Gastrocnemius medialis (tissue), 4 donors: ENCODE data around the gene AMBRA1. TPM values are rescaled to one million over a fixed set of nuclear protein-coding genes. Genes with fewer than 3 reads are reported as not detected.

Experiments
- ATAC-seq, 2 donors: fragments of 150-250 bp; one replicate each; pipeline ENCODE4 v1.9.1; 2016
- DNase-seq, 2 donors: peaks; one replicate each; pipeline ENCODE4 v3.0.0-alpha.2; 2019
- H3K27ac ChIP-seq, 4 donors: fragments of 200-600 bp; sonication (generic); 1 replicate in 1 of 4; 2 replicates in 3 of 4; pipeline ENCODE4 v1.5.1; 2016 to 2018; ENCODE audit warnings: mild to moderate bottlenecking in 2 of 4, moderate library complexity in 1 of 4
- H3K27me3 ChIP-seq, 3 donors: fragments of 200-600 bp; sonication (generic) in 2 of 3; 1 replicate in 1 of 3; 2 replicates in 2 of 3; pipeline versions ENCODE4 v1.5.1 to v1.6.0; 2016 to 2019; ENCODE audit warnings: mild to moderate bottlenecking in 1 of 3, moderate library complexity in 1 of 3
- H3K36me3 ChIP-seq, 2 donors: fragments of 200-600 bp; sonication (generic) in 1 of 2; one replicate each; pipeline ENCODE4 v1.5.1; 2017 to 2018
- H3K4me1 ChIP-seq, 2 donors: fragments of 200-600 bp; sonication (generic) in 1 of 2; one replicate each; pipeline ENCODE4 v1.5.1; 2016 to 2017; ENCODE audit warnings: mild to moderate bottlenecking in 2 of 2
- H3K4me3 ChIP-seq, 4 donors: fragments of 200-600 bp; sonication (generic) in 3 of 4; 1 replicate in 1 of 4; 2 replicates in 3 of 4; pipeline ENCODE4 v1.5.1; 2016 to 2019; ENCODE audit warnings: mild to moderate bottlenecking in 2 of 4
- H3K9me3 ChIP-seq, 3 donors: fragments of 200-600 bp; sonication (generic) in 2 of 3; 1 replicate in 1 of 3; 2 replicates in 2 of 3; pipeline ENCODE4 v1.5.1; 2016 to 2019
- CTCF ChIP-seq, 5 experiments: fragments of 450-650 bp in 3 of 5; fragments of 200-600 bp in 2 of 5; sonication (generic) in 2 of 5; IDR thresholded peaks in 4 of 5; conservative IDR thresholded peaks in 1 of 5; 1 replicate in 4 of 5; 2 replicates in 1 of 5; pipeline ENCODE4 v1.5.1; 2016 to 2019; ENCODE audit warnings: antibody characterized with exemption in 5 of 5, mild to moderate bottlenecking in 3 of 5, moderate library complexity in 3 of 5
- POLR2A ChIP-seq, 2 donors: fragments of 450-650 bp; IDR thresholded peaks; one replicate each; pipeline ENCODE4 v1.6.1; 2017; ENCODE audit warnings: antibody characterized with exemption in 2 of 2, mild to moderate bottlenecking in 2 of 2, moderate library complexity in 2 of 2
- in situ Hi-C, 4 donors: fragments of 200-750 bp; cut with MboI; loops; one replicate each; pipeline versions ENCODE4 v1.15.0 to v1.8.0; 2017; ENCODE audit warnings: low sequenced_read_pairs in 4 of 4
- intact Hi-C: fragments of 100-400 bp; cut with DNase I; formaldehyde crosslinking; loops from one replicate; pipeline ENCODE4 v1.15.1; 2023; ENCODE audit warnings: low total_unique reads
- total RNA-seq, 4 donors: library from RNA; depleted of rRNA; stranded (reverse); fragments of >200 nt; gene quantifications; one replicate each; pipeline versions ENCODE4 v1.1.0 to v1.2.3, GENCODE V29; 2016

Gene AMBRA1
- total RNA-seq, 4 donors from 2014 or later = 17.3 to 24.3 (median 20.7) TPM

DNA sequence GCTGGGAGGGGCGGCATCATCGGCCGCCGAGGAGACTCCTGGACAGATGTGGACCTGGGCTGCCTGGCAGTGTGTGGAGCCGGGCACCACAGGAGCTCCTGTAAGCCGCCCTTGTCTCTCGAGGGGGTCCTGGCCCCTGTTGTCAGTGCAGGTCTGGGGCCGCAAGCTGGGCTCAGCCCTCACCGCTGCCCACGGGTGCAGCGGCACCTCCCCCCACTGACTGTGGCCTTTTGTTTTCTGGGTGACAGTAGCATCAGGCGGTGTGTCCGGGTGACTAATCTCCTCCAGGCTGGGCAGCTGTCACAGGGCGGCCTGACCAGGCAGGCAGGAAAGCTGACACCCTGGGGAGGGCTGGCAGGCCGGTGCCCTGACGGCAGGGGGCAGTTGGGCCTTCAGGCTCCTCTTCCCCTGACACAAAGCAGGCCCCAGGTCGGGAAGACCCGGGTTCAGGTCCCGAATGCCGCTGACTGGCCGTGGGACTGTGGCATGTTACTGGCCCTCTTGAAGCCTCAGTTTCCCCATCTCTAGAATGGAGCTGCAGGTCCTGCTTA, 230.3 kb downstream of the AMBRA1 start:
- Histone ChIP-seq H3K27me3 (no peaks in the 10 kb centered on the region), H3K4me3 (peak overlapping the region; percentile 67 to 77 (median 74)), H3K4me1 (peaks cover 69 to 74% of the 10 kb centered on the region in 2 donors), H3K9me3 (no peaks in the 10 kb centered on the region), H3K36me3 (peaks cover 0 to 8% of the 10 kb centered on the region in 2 donors), H3K27ac (peak overlapping the region; percentile 98 to 100 (median 98))
- intact Hi-C loops = loop anchor here (1.0 to 10.0 kb wide), 4 partner anchors 16 to 1061 kb away; partner anchors contain the start of genes ARHGAP1, DGKZ, PACSIN3 and PSMC3
- ATAC-seq = peak; percentile 63 to 69
- DNase-seq = peak; percentile 95 to 98
- TF ChIP-seq POLR2A (IDR thresholded peaks at IDR 0.05) = peak; percentile 95 to 96
- peak; percentile 35 to 66 (median 62) for TF ChIP-seq CTCF (IDR thresholded peaks at IDR 0.05 in 4 of 5, conservative IDR thresholded peaks at IDR 0.05 in 1 of 5)
- in situ Hi-C loops = no loop called here

GRCh38 chr11:46363031-46363407, 230.8 kb downstream of the AMBRA1 start:
- ATAC-seq = peak; percentile 45 to 59
- Histone ChIP-seq H3K27me3 (no peaks in the 10 kb centered on the region), H3K9me3 (no peaks in the 10 kb centered on the region), H3K4me3 (peak overlapping the region; percentile 67 to 77 (median 74)), H3K4me1 (peaks cover 69 to 74% of the 10 kb centered on the region in 2 donors), H3K36me3 (peaks cover 0 to 3% of the 10 kb centered on the region in 2 donors), H3K27ac (peak overlapping the region; percentile 98 to 100 (median 98))
- in situ Hi-C loops = no loop called here
- TF ChIP-seq CTCF (IDR thresholded peaks at IDR 0.05 in 4 of 5, conservative IDR thresholded peaks at IDR 0.05 in 1 of 5) = no peak
- TF ChIP-seq POLR2A (IDR thresholded peaks at IDR 0.05) = no peak
- intact Hi-C loops = loop anchor here (1.0 to 10.0 kb wide), 4 partner anchors 16 to 1062 kb away; partner anchors contain the start of genes ARHGAP1, DGKZ, PACSIN3 and PSMC3
- peak; percentile 64 to 81 for DNase-seq

GRCh38 chr11:46362156-46363030, 231.4 kb downstream of the AMBRA1 start:
- H3K27me3 ChIP-seq = no peaks in the 10 kb centered on the region
- peaks cover 69% of the 10 kb centered on the region in 2 donors for H3K4me1 ChIP-seq
- peak overlapping the region; percentile 98 to 100 (median 98) for H3K27ac ChIP-seq
- peak; percentile 0 for ATAC-seq
- in situ Hi-C loops = no loop called here
- DNase-seq = peak in 1 of 2 donors; percentile 41
- TF ChIP-seq POLR2A (IDR thresholded peaks at IDR 0.05) = no peak
- no peak for TF ChIP-seq CTCF (IDR thresholded peaks at IDR 0.05 in 4 of 5, conservative IDR thresholded peaks at IDR 0.05 in 1 of 5)
- H3K4me3 ChIP-seq = peak overlapping the region; percentile 67 to 77 (median 74)
- no peaks in the 10 kb centered on the region for H3K9me3 ChIP-seq
- H3K36me3 ChIP-seq = no peaks in the 10 kb centered on the region
- intact Hi-C loops = loop anchor here (1.0 to 10.0 kb wide), 4 partner anchors 15 to 1062 kb away; partner anchors contain the start of genes ARHGAP1, DGKZ, PACSIN3 and PSMC3

DNA sequence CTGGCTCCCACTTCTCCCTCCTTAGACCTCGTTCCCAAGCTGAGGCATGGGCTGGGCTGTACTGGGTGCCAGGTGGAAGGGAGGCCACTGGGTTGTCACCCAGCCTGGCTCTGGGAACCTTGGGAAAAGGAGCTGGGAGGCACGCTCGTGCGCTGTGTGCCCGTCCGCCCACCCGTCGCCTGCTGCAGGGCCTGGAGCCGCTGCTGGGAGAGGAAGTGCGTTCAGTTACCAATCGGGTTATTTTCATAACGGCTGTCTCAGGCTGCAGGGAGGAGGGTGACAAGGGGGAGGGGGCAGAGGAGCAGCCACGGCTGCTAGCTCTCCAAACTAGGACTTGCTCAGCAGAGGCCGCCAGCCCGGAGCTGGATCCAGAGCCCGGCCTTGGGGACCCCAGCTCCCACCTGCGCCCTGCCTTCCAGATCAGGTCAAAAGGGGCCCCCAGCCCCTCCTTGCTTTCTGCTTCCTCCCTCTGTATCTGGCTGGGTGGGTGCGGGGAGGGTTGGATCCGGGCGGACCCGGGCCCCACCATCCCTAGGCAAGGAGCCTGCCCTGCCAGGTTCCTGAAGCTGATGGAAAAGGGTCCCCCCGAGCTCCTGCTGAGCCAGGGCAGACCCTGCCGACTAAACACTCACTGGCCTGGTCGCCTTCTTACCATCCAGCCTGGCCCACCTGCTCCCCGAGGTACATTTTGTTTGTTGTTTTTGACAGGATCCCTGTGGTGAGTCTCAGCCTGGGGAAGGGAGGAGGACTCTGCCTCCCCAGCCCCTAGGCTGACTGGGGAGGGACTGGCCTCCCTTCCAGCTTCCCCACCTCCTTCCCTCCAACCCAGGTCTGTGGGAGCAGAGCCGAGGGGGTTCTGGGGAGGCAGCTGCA, 232.3 kb downstream of the AMBRA1 start:
- H3K4me3 ChIP-seq = peak overlapping the region; percentile 67 to 77 (median 74)
- DNase-seq (peak; percentile 85 to 94), ATAC-seq (peak; percentile 69 to 74)
- H3K36me3 ChIP-seq = no peaks in the 10 kb centered on the region
- peak in 1 of 5 experiments; percentile 10 for TF ChIP-seq CTCF (IDR thresholded peaks at IDR 0.05 in 4 of 5, conservative IDR thresholded peaks at IDR 0.05 in 1 of 5)
- peak; percentile 94 to 96 for TF ChIP-seq POLR2A (IDR thresholded peaks at IDR 0.05)
- in situ Hi-C loops = no loop called here
- peak overlapping the region; percentile 98 to 100 (median 98) for H3K27ac ChIP-seq
- peaks cover 60 to 61% of the 10 kb centered on the region in 2 donors for H3K4me1 ChIP-seq
- intact Hi-C loops = loop anchor here (5.0 to 10.0 kb wide), 3 partner anchors 341 to 1063 kb away; partner anchors contain the start of genes ARHGAP1, PACSIN3, PSMC3 and ZNF408
- no peaks in the 10 kb centered on the region for H3K9me3 ChIP-seq
- no peaks in the 10 kb centered on the region for H3K27me3 ChIP-seq
